Measurements from ENCODE around the gene BIRC3.
"Not testable (repeated sequence)": the region's sequence is repeated elsewhere in the genome, so short reads cannot be mapped to it uniquely, and the experiment has no call there.

BIRC3 gene

DNA sequence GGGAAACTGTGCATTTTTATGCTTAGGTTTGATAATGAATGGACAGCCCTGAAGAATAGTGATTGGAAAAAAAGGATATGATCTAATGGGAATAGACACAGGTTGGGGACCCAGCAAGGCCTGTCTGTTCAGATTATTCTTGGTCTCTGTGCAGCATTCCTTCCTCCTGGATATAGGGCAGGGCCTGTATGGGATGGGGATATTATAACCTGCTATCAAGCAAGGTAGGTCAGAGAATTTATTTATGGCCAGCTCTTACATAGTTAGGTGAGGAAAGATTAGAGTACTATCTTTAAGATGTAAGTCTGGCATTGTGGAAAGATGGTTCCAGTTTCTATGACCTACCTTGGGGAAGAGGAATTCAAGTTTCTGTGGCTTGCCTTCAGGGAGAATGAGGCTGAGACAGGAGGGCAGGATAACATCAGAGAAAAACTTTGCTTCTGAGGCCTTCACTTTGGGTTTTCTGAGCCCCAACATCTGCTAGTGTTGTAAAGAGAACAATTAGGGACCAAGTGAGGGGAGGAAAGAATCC lies 21.3 kb downstream of the BIRC3 start:
- POLR2A ChIA-PET: no interaction called here

GRCh38 chr11:102341311-102341710 lies 24.0 kb downstream of the BIRC3 start:
- not testable (repeated sequence) for H3K4me3 ChIP-seq (ENCODE audit: low read depth, low read length); DNase-seq (ENCODE audit: low read depth, low spot score)
- POLR2A ChIA-PET: interaction anchor here (1.0 kb wide), 1 partner anchor 325 kb away, joined by 3 read pairs; no protein-coding TSS in a partner anchor
- CTCF ChIA-PET: interaction anchor here (0.6 to 6.1 kb wide), 44 partner anchors 9 to 461 kb away, joined by 3 to 61 read pairs (median 5); no protein-coding TSS in a partner anchor

More for the DNA sequence above, 21.3 kb downstream of the BIRC3 start:
- CTCF ChIA-PET: interaction anchor here (0.6 to 6.1 kb wide), 6 partner anchors 10 to 328 kb away, joined by 3 to 61 read pairs (median 6); no protein-coding TSS in a partner anchor
- TF ChIP-seq CTCF (IDR thresholded peaks at IDR 0.05; ENCODE audit: insufficient read depth, low read length, missing control alignments): no peak
- no peak overlapping the region for H3K4me3 ChIP-seq (ENCODE audit: low read depth, low read length)
- DNase-seq (ENCODE audit: low read depth, low spot score): no peak

- TF ChIP-seq CTCF (IDR thresholded peaks at IDR 0.05; ENCODE audit: insufficient read depth, low read length, missing control alignments): peak; percentile 77
- no peak overlapping the region for H3K4me3 ChIP-seq (ENCODE audit: low read depth, low read length)
- DNase-seq (ENCODE audit: low read depth, low spot score): peak; percentile 53
- ChIA-PET POLR2A (interaction anchor here (1.0 kb wide), 1 partner anchor 325 kb away, joined by 3 read pairs; no protein-coding TSS in a partner anchor), CTCF (interaction anchor here (0.6 to 6.1 kb wide), 52 partner anchors 8 to 462 kb away, joined by 3 to 61 read pairs (median 4); no protein-coding TSS in a partner anchor)
Observed at GRCh38 chr11:102341844-102342318, 24.6 kb downstream of the BIRC3 start.

- no peak overlapping the region for H3K4me3 ChIP-seq (ENCODE audit: low read depth, low read length)
- ChIA-PET POLR2A (no interaction called here), CTCF (interaction anchor here (1.1 to 6.1 kb wide), 7 partner anchors 11 to 322 kb away, joined by 7 to 61 read pairs (median 14); no protein-coding TSS in a partner anchor)
- DNase-seq (ENCODE audit: low read depth, low spot score): peak; percentile 70
- TF ChIP-seq CTCF (IDR thresholded peaks at IDR 0.05; ENCODE audit: insufficient read depth, low read length, missing control alignments): no peak
Observed at GRCh38 chr11:102343809-102344208, 26.5 kb downstream of the BIRC3 start.

DNA sequence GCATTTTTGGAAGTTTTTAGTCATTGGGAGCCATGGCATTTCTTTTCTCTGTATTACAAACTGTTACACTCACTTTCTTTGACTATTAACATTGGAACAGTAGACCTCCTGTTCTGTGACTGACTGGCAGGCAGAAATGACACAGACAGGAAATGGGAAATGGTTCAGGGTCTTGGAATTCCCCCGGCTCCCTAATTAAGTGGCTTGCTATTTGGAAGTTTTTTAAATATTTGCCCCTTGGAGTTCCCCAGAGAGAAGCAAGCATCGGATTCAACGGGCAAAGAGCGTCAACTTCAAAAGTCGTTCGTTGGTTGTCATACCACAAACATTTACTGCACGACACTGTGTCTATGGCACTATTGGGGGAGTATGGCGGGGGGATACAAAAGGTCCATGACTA lies 28.6 kb downstream of the BIRC3 start:
- CTCF ChIA-PET: interaction anchor here (0.6 to 2.3 kb wide), 8 partner anchors 9 to 320 kb away, joined by 3 to 14 read pairs (median 3); no protein-coding TSS in a partner anchor
- peak overlapping the region; percentile 82 for H3K4me3 ChIP-seq (ENCODE audit: low read depth, low read length)
- no peak for DNase-seq (ENCODE audit: low read depth, low spot score)
- no peak for TF ChIP-seq CTCF (IDR thresholded peaks at IDR 0.05; ENCODE audit: insufficient read depth, low read length, missing control alignments)
- POLR2A ChIA-PET: interaction anchor here (0.9 kb wide), 1 partner anchor 483 kb away, joined by 3 read pairs; no protein-coding TSS in a partner anchor

GRCh38 chr11:102346456-102346747 lies 29.1 kb downstream of the BIRC3 start:
- CTCF ChIA-PET: interaction anchor here (0.6 to 1.2 kb wide), 3 partner anchors 10 to 319 kb away, joined by 3 read pairs; no protein-coding TSS in a partner anchor
- no peak for TF ChIP-seq CTCF (IDR thresholded peaks at IDR 0.05; ENCODE audit: insufficient read depth, low read length, missing control alignments)
- peak overlapping the region; percentile 82 for H3K4me3 ChIP-seq (ENCODE audit: low read depth, low read length)
- no peak for DNase-seq (ENCODE audit: low read depth, low spot score)
- POLR2A ChIA-PET: interaction anchor here (0.9 kb wide), 1 partner anchor 483 kb away, joined by 3 read pairs; no protein-coding TSS in a partner anchor
